ENCODE data around the gene MGAT4A. TPM values are rescaled to one million over a fixed set of nuclear protein-coding genes. Genes with fewer than 3 reads are reported as not detected.

Gene MGAT4A
- total and polyA plus RNA-seq, 10 of the 15 experiments (the other 5 are each of a cell fraction or from before 2014, with no cell fraction given) = 4.3 to 23.4 (median 13.6) TPM

DNA sequence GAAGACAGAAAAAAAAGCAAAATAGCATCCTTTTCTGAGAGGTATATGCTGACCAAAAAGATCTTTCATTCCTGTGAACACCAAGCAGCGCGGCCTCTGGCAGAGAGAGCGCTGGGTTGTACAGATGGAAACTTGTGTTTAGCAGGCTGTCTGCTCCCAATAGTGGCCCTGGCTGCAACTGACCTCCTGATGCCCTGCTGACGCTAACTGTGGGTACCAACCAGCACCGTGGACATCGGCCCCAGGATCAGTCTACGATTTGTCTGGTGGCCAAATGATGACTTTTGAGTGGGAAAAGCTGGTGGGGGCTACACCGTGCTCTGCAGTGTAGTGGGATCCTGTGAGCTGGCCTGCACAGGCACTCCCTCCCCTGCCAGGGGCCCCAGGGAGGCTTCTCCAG, 138.4 kb downstream of the MGAT4A start:
- SMC1A ChIA-PET (ENCODE audit: uncharacterized antibody, unreplicated experiment) = interaction anchor here (0.6 kb wide), 1 partner anchor 179 kb away, joined by 3 read pairs; no protein-coding TSS in a partner anchor
- no peak for ATAC-seq

More for the DNA sequence above, 138.4 kb downstream of the MGAT4A start:
- 95% methylated on average over 8 of the region's 8 CpGs for WGBS (ENCODE audit: insufficient coverage, insufficient replicate concordance, low lambda C conversion rate, missing lambda C conversion rate)
- no peak overlapping the region for H2AFZ ChIP-seq (ENCODE audit: control insufficient read depth, low read depth, low read length)
- H4K20me1 ChIP-seq (ENCODE audit: control insufficient read depth, insufficient read depth) = no peaks in the 10 kb centered on the region
- in situ Hi-C loops (cut with MboI) (no loop called here), intact Hi-C loops (cut with micrococcal nuclease; ENCODE audit: unreplicated experiment) (no loop called here)
- RAD21 ChIA-PET (ENCODE audit: unreplicated experiment) = no interaction called here
- H3K9ac ChIP-seq (ENCODE audit: control insufficient read depth, insufficient read depth, low read length) = no peak overlapping the region
- no peaks in the 10 kb centered on the region for H3K4me1 ChIP-seq (ENCODE audit: control insufficient read depth, insufficient read depth, low read length)
- POLR2A ChIA-PET = no interaction called here
- no peaks in the 10 kb centered on the region for H3K27me3 ChIP-seq (replicated peaks in 1 of 2; ENCODE audit: control insufficient read depth in 2 of 2, insufficient read depth in 2 of 2, low read length in 1 of 2)
- no peak for FAIRE-seq
- no peak overlapping the region for H3K4me2 ChIP-seq (ENCODE audit: control insufficient read depth, insufficient read depth)
- no peak overlapping the region for H3K4me3 ChIP-seq
- no peak for DNase-seq (ENCODE audit: low read depth, low spot score)
- peaks cover 10 to 19% of the 10 kb centered on the region in 2 experiments for H3K36me3 ChIP-seq (ENCODE audit: control insufficient read depth in 2 of 2, insufficient read depth in 2 of 2, low read length in 1 of 2)
- BruUV-seq (replicated peaks) = no TSS peak
- CTCF ChIA-PET = no interaction called here
- H3K79me2 ChIP-seq (ENCODE audit: control insufficient read depth, insufficient read depth, low read length) = no peaks in the 10 kb centered on the region
- H3K27ac ChIP-seq (ENCODE audit: control insufficient read depth, insufficient read depth) = no peak overlapping the region
- H3K9me3 ChIP-seq (replicated peaks; ENCODE audit: control insufficient read depth, insufficient read depth, low read length) = peaks cover 5% of the 10 kb centered on the region; the same call in 2 of the 3 replicates
- TF ChIP-seq ESRRA (IDR thresholded peaks at IDR 0.05; ENCODE audit: low read length) (no peak), BRCA1 (IDR thresholded peaks at IDR 0.05; ENCODE audit: low read depth, low read length) (no peak), FOXK2 (IDR thresholded peaks at IDR 0.05) (no peak), NBN (IDR thresholded peaks at IDR 0.05) (no peak), ETV6 (conservative IDR thresholded peaks at IDR 0.05 in 1 of 2, IDR thresholded peaks at IDR 0.05 in 1 of 2; ENCODE audit: borderline replicate concordance in 1 of 2, low read depth in 1 of 2) (no peak), MTA2 (IDR thresholded peaks at IDR 0.05; ENCODE audit: low read depth) (no peak), NR2F1 (conservative IDR thresholded peaks at IDR 0.05) (no peak), CHD4 (IDR thresholded peaks at IDR 0.05) (no peak), SMAD1 (IDR thresholded peaks at IDR 0.05; ENCODE audit: low read depth, partially characterized antibody) (no peak), MEF2B (IDR thresholded peaks at IDR 0.05; ENCODE audit: partially characterized antibody, poor library complexity, severe bottlenecking) (no peak), RB1 (IDR thresholded peaks at IDR 0.05; ENCODE audit: borderline replicate concordance) (no peak), SUPT20H (IDR thresholded peaks at IDR 0.05; ENCODE audit: borderline replicate concordance, control insufficient read depth, low read depth, low read length) (no peak), HDAC6 (IDR thresholded peaks at IDR 0.05; ENCODE audit: unreplicated experiment) (no peak), BACH1 (IDR thresholded peaks at IDR 0.05; ENCODE audit: borderline replicate concordance) (no peak)
- TF ChIP-seq, protein P1, sequence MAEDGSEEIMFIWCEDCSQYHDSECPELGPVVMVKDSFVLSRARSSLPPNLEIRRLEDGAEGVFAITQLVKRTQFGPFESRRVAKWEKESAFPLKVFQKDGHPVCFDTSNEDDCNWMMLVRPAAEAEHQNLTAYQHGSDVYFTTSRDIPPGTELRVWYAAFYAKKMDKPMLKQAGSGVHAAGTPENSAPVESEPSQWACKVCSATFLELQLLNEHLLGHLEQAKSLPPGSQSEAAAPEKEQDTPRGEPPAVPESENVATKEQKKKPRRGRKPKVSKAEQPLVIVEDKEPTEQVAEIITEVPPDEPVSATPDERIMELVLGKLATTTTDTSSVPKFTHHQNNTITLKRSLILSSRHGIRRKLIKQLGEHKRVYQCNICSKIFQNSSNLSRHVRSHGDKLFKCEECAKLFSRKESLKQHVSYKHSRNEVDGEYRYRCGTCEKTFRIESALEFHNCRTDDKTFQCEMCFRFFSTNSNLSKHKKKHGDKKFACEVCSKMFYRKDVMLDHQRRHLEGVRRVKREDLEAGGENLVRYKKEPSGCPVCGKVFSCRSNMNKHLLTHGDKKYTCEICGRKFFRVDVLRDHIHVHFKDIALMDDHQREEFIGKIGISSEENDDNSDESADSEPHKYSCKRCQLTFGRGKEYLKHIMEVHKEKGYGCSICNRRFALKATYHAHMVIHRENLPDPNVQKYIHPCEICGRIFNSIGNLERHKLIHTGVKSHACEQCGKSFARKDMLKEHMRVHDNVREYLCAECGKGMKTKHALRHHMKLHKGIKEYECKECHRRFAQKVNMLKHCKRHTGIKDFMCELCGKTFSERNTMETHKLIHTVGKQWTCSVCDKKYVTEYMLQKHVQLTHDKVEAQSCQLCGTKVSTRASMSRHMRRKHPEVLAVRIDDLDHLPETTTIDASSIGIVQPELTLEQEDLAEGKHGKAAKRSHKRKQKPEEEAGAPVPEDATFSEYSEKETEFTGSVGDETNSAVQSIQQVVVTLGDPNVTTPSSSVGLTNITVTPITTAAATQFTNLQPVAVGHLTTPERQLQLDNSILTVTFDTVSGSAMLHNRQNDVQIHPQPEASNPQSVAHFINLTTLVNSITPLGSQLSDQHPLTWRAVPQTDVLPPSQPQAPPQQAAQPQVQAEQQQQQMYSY (CRISPR knock-in tag; IDR thresholded peaks at IDR 0.05) = no peak
- TF ChIP-seq, protein P2, sequence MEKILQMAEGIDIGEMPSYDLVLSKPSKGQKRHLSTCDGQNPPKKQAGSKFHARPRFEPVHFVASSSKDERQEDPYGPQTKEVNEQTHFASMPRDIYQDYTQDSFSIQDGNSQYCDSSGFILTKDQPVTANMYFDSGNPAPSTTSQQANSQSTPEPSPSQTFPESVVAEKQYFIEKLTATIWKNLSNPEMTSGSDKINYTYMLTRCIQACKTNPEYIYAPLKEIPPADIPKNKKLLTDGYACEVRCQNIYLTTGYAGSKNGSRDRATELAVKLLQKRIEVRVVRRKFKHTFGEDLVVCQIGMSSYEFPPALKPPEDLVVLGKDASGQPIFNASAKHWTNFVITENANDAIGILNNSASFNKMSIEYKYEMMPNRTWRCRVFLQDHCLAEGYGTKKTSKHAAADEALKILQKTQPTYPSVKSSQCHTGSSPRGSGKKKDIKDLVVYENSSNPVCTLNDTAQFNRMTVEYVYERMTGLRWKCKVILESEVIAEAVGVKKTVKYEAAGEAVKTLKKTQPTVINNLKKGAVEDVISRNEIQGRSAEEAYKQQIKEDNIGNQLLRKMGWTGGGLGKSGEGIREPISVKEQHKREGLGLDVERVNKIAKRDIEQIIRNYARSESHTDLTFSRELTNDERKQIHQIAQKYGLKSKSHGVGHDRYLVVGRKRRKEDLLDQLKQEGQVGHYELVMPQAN (conservative IDR thresholded peaks at IDR 0.05) = no peak
- TF ChIP-seq, protein P3, sequence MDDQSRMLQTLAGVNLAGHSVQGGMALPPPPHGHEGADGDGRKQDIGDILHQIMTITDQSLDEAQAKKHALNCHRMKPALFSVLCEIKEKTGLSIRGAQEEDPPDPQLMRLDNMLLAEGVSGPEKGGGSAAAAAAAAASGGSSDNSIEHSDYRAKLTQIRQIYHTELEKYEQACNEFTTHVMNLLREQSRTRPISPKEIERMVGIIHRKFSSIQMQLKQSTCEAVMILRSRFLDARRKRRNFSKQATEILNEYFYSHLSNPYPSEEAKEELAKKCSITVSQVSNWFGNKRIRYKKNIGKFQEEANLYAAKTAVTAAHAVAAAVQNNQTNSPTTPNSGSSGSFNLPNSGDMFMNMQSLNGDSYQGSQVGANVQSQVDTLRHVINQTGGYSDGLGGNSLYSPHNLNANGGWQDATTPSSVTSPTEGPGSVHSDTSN (IDR thresholded peaks at IDR 0.05; ENCODE audit: insufficient replicate concordance, low read depth, low read length) = no peak
- TF ChIP-seq, protein P4, sequence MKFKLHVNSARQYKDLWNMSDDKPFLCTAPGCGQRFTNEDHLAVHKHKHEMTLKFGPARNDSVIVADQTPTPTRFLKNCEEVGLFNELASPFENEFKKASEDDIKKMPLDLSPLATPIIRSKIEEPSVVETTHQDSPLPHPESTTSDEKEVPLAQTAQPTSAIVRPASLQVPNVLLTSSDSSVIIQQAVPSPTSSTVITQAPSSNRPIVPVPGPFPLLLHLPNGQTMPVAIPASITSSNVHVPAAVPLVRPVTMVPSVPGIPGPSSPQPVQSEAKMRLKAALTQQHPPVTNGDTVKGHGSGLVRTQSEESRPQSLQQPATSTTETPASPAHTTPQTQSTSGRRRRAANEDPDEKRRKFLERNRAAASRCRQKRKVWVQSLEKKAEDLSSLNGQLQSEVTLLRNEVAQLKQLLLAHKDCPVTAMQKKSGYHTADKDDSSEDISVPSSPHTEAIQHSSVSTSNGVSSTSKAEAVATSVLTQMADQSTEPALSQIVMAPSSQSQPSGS (IDR thresholded peaks at IDR 0.05; ENCODE audit: low read length) = no peak

All from GM12878 (cell line).